Measurements from ENCODE around the gene NTM. TPM values are rescaled to one million over a fixed set of nuclear protein-coding genes. Genes with fewer than 3 reads are reported as not detected.

Gene NTM
- total RNA-seq, 4 donors from 2014 or later: 3.6 to 11.8 (median 7.8) TPM

DNA sequence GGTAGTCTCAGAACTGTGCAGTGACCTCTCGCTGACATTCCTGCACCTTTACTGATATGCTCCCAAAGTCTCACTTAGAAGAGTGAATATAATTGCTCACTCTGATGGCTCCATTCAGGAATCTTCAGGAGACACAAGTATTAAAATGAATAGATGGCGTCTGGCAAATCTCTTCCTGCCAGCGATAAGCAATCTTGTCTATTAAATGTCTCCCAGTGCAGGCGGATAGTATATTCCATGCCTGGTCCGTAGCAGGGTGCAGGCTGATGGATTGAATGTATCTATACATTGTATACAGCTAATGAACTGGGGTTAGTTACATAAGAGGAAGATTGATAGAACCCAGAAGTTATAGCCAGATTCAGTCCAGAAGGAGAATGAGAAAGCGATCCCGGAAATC lies 575.3 kb downstream of the NTM start:
- 81 to 91% methylated on average over 3 to 6 of the region's 7 CpGs for WGBS, 2 donors (ENCODE audit: low coverage in 1 of 2)
- no peak overlapping the region for H3K27ac ChIP-seq
- TF ChIP-seq, protein P1, sequence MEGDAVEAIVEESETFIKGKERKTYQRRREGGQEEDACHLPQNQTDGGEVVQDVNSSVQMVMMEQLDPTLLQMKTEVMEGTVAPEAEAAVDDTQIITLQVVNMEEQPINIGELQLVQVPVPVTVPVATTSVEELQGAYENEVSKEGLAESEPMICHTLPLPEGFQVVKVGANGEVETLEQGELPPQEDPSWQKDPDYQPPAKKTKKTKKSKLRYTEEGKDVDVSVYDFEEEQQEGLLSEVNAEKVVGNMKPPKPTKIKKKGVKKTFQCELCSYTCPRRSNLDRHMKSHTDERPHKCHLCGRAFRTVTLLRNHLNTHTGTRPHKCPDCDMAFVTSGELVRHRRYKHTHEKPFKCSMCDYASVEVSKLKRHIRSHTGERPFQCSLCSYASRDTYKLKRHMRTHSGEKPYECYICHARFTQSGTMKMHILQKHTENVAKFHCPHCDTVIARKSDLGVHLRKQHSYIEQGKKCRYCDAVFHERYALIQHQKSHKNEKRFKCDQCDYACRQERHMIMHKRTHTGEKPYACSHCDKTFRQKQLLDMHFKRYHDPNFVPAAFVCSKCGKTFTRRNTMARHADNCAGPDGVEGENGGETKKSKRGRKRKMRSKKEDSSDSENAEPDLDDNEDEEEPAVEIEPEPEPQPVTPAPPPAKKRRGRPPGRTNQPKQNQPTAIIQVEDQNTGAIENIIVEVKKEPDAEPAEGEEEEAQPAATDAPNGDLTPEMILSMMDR (IDR thresholded peaks at IDR 0.05): no peak
- TF ChIP-seq EP300 (IDR thresholded peaks at IDR 0.05) (no peak), POLR2A (IDR thresholded peaks at IDR 0.05) (no peak), POLR2AphosphoS5 (IDR thresholded peaks at IDR 0.05) (no peak)

GRCh38 chr11:131947511-131947910 lies 577.1 kb downstream of the NTM start:
- Histone ChIP-seq H3K9me3 (no peaks in the 10 kb centered on the region), H3K36me3 (no peaks in the 10 kb centered on the region), H3K27me3 (no peaks in the 10 kb centered on the region), H3K4me3 (no peak overlapping the region), H3K27ac (no peak overlapping the region), H3K4me1 (peaks cover 0 to 9% (median 0%) of the 10 kb centered on the region in 3 donors)
- TF ChIP-seq EP300 (IDR thresholded peaks at IDR 0.05) (no peak), POLR2A (IDR thresholded peaks at IDR 0.05) (no peak), POLR2AphosphoS5 (IDR thresholded peaks at IDR 0.05) (no peak)
- TF ChIP-seq, protein P1 (IDR thresholded peaks at IDR 0.05): no peak
- ATAC-seq: no peak
- WGBS, 2 donors (ENCODE audit: low coverage in 1 of 2): 91% methylated on average over 2 of the region's 2 CpGs; no CpG with 5 or more reads in 1 of the 2 donors

More for the DNA sequence above, 575.3 kb downstream of the NTM start:
- H3K27me3 ChIP-seq: no peaks in the 10 kb centered on the region
- no peak overlapping the region for H3K4me3 ChIP-seq
- no peaks in the 10 kb centered on the region for H3K36me3 ChIP-seq
- peaks cover 0 to 9% (median 0%) of the 10 kb centered on the region in 3 donors for H3K4me1 ChIP-seq
- ATAC-seq: no peak
- no peaks in the 10 kb centered on the region for H3K9me3 ChIP-seq

DNA sequence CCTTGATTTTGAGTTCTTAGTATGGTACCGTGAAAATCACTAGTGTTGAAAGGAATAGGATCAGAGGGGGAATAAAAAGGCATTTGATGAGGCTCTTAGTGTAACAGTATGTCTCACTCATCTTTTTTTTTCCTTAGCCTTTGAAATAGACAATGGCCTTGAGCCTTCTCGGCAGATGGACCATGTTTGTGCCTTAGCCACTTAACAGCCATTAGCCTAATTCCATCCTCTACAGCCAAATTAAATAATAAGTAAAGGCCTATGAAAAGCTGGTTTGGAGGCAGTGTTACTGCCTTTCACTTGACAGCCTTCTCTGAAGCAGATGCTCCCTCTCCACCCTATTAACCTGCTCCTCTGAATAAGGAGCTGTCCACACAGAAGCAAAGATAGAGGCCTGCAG lies 580.7 kb downstream of the NTM start:
- H3K9me3 ChIP-seq: no peaks in the 10 kb centered on the region
- TF ChIP-seq, protein P1 (IDR thresholded peaks at IDR 0.05): no peak
- TF ChIP-seq POLR2A (IDR thresholded peaks at IDR 0.05) (no peak), EP300 (IDR thresholded peaks at IDR 0.05) (no peak), POLR2AphosphoS5 (IDR thresholded peaks at IDR 0.05) (no peak)
- no peaks in the 10 kb centered on the region for H3K36me3 ChIP-seq
- H3K4me1 ChIP-seq: no peaks in the 10 kb centered on the region
- WGBS, 2 donors (ENCODE audit: low coverage in 1 of 2): 93 to 100% methylated on average over 2 of the region's 2 CpGs
- H3K4me3 ChIP-seq: no peak overlapping the region
- H3K27me3 ChIP-seq: no peaks in the 10 kb centered on the region
- H3K27ac ChIP-seq: no peak overlapping the region
- no peak for ATAC-seq

- Histone ChIP-seq H3K9me3 (no peaks in the 10 kb centered on the region), H3K4me1 (no peaks in the 10 kb centered on the region)
- TF ChIP-seq EP300 (IDR thresholded peaks at IDR 0.05) (no peak), POLR2A (IDR thresholded peaks at IDR 0.05) (no peak), POLR2AphosphoS5 (IDR thresholded peaks at IDR 0.05) (no peak)
- TF ChIP-seq, protein P1 (IDR thresholded peaks at IDR 0.05): no peak
These were observed 583.7 kb downstream of the NTM start for GRCh38 chr11:131954146-131954545.

DNA sequence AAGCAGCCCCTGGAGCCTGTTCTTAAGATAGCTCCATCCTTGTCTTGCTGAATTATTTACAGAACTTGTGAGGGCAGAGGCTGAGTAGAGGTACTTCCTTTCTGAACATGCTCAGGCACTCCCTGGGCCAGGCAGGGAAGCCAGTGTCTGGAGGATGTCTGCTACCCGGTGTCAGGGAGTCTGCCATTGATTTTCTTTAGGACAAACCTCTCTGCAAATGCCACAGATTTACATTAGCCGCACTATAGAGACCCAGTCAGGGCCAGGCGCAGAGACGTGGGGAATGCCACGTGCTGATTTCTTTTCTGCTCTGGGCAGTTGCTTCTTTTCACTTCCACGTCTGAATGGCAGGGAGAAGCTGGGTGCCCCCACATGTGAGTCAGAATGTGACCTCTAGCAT lies 585.5 kb downstream of the NTM start:
- H3K4me1 ChIP-seq: no peaks in the 10 kb centered on the region
- no peak overlapping the region for H3K27ac ChIP-seq
- H3K36me3 ChIP-seq: no peaks in the 10 kb centered on the region
- TF ChIP-seq POLR2A (IDR thresholded peaks at IDR 0.05) (no peak), POLR2AphosphoS5 (IDR thresholded peaks at IDR 0.05) (no peak)
- TF ChIP-seq, protein P1 (IDR thresholded peaks at IDR 0.05): no peak
- WGBS, 2 donors (ENCODE audit: low coverage in 1 of 2): 17% methylated on average over 3 to 4 of the region's 6 CpGs
- H3K4me3 ChIP-seq: no peak overlapping the region
- no peak for ATAC-seq
- no peaks in the 10 kb centered on the region for H3K27me3 ChIP-seq
- H3K9me3 ChIP-seq: no peaks in the 10 kb centered on the region

More at GRCh38 chr11:131954146-131954545, 583.7 kb downstream of the NTM start:
- H3K27ac ChIP-seq: no peak overlapping the region
- H3K27me3 ChIP-seq: no peaks in the 10 kb centered on the region
- 92 to 100% methylated on average over 3 to 5 of the region's 10 CpGs for WGBS, 2 donors (ENCODE audit: low coverage in 1 of 2)
- no peak overlapping the region for H3K4me3 ChIP-seq
- H3K36me3 ChIP-seq: no peaks in the 10 kb centered on the region
- ATAC-seq: no peak
